Gastrocnemius medialis (tissue), 4 donors: ENCODE data around the gene MPDU1. TPM values are rescaled to one million over a fixed set of nuclear protein-coding genes. Genes with fewer than 3 reads are reported as not detected.
"Not testable (repeated sequence)": the region's sequence is repeated elsewhere in the genome, so short reads cannot be mapped to it uniquely, and the experiment has no call there.

Experiments used
- ATAC-seq, 2 donors: fragments of 150-250 bp; one replicate each; pipeline ENCODE4 v1.9.1; 2016
- DNase-seq, 2 donors: peaks; one replicate each; pipeline ENCODE4 v3.0.0-alpha.2; 2019
- H3K27ac ChIP-seq, 4 donors: fragments of 200-600 bp; sonication (generic); 1 replicate in 1 of 4; 2 replicates in 3 of 4; pipeline ENCODE4 v1.5.1; 2016 to 2018; ENCODE audit warnings: mild to moderate bottlenecking in 2 of 4, moderate library complexity in 1 of 4
- H3K27me3 ChIP-seq, 3 donors: fragments of 200-600 bp; sonication (generic) in 2 of 3; 1 replicate in 1 of 3; 2 replicates in 2 of 3; pipeline versions ENCODE4 v1.5.1 to v1.6.0; 2016 to 2019; ENCODE audit warnings: mild to moderate bottlenecking in 1 of 3, moderate library complexity in 1 of 3
- H3K36me3 ChIP-seq, 2 donors: fragments of 200-600 bp; sonication (generic) in 1 of 2; one replicate each; pipeline ENCODE4 v1.5.1; 2017 to 2018
- H3K4me1 ChIP-seq, 2 donors: fragments of 200-600 bp; sonication (generic) in 1 of 2; one replicate each; pipeline ENCODE4 v1.5.1; 2016 to 2017; ENCODE audit warnings: mild to moderate bottlenecking in 2 of 2
- H3K4me3 ChIP-seq, 4 donors: fragments of 200-600 bp; sonication (generic) in 3 of 4; 1 replicate in 1 of 4; 2 replicates in 3 of 4; pipeline ENCODE4 v1.5.1; 2016 to 2019; ENCODE audit warnings: mild to moderate bottlenecking in 2 of 4
- H3K9me3 ChIP-seq, 3 donors: fragments of 200-600 bp; sonication (generic) in 2 of 3; 1 replicate in 1 of 3; 2 replicates in 2 of 3; pipeline ENCODE4 v1.5.1; 2016 to 2019
- POLR2A ChIP-seq, 2 donors: fragments of 450-650 bp; IDR thresholded peaks; one replicate each; pipeline ENCODE4 v1.6.1; 2017; ENCODE audit warnings: antibody characterized with exemption in 2 of 2, mild to moderate bottlenecking in 2 of 2, moderate library complexity in 2 of 2
- in situ Hi-C, 4 donors: fragments of 200-750 bp; cut with MboI; loops; one replicate each; pipeline versions ENCODE4 v1.15.0 to v1.8.0; 2017; ENCODE audit warnings: low sequenced_read_pairs in 4 of 4
- intact Hi-C: fragments of 100-400 bp; cut with DNase I; formaldehyde crosslinking; loops from one replicate; pipeline ENCODE4 v1.15.1; 2023; ENCODE audit warnings: low total_unique reads
- total RNA-seq, 4 donors: library from RNA; depleted of rRNA; stranded (reverse); fragments of >200 nt; gene quantifications; one replicate each; pipeline versions ENCODE4 v1.1.0 to v1.2.3, GENCODE V29; 2016
- TF ChIP-seq, protein P1 (sequence below), 5 experiments: fragments of 450-650 bp in 3 of 5; fragments of 200-600 bp in 2 of 5; sonication (generic) in 2 of 5; IDR thresholded peaks in 4 of 5; conservative IDR thresholded peaks in 1 of 5; 1 replicate in 4 of 5; 2 replicates in 1 of 5; pipeline ENCODE4 v1.5.1; 2016 to 2019; ENCODE audit warnings: antibody characterized with exemption in 5 of 5, mild to moderate bottlenecking in 3 of 5, moderate library complexity in 3 of 5

Gene MPDU1
- total RNA-seq, 4 donors from 2014 or later, result 55.9 to 157 (median 101) TPM

DNA sequence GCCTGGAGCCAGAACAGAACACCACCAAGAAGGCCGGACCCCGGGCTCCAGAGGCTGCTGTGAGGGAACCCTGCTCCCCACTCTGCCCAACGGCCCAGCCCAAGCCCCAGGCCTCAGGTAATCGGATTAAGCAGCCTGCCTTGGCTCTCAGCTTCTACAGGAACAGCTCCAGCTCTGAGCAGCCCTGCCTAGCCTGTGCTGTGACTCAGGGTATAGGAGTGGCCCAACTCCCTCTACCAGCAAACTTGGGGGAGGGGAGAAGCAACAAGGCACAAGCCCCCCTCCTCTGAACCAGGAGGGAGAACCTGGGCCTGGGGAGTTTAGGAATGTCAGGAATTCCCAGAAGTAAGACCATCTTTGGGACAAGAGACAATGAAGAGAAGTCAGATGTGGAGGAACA is 7.1 kb downstream of the MPDU1 start:
- no peak for TF ChIP-seq POLR2A (IDR thresholded peaks at IDR 0.05)
- TF ChIP-seq, protein P1, sequence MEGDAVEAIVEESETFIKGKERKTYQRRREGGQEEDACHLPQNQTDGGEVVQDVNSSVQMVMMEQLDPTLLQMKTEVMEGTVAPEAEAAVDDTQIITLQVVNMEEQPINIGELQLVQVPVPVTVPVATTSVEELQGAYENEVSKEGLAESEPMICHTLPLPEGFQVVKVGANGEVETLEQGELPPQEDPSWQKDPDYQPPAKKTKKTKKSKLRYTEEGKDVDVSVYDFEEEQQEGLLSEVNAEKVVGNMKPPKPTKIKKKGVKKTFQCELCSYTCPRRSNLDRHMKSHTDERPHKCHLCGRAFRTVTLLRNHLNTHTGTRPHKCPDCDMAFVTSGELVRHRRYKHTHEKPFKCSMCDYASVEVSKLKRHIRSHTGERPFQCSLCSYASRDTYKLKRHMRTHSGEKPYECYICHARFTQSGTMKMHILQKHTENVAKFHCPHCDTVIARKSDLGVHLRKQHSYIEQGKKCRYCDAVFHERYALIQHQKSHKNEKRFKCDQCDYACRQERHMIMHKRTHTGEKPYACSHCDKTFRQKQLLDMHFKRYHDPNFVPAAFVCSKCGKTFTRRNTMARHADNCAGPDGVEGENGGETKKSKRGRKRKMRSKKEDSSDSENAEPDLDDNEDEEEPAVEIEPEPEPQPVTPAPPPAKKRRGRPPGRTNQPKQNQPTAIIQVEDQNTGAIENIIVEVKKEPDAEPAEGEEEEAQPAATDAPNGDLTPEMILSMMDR (IDR thresholded peaks at IDR 0.05 in 4 of 5, conservative IDR thresholded peaks at IDR 0.05 in 1 of 5), result no peak
- intact Hi-C loops (loop anchor here (2.0 kb wide), 1 partner anchor 76 kb away; no protein-coding TSS in a partner anchor), in situ Hi-C loops (no loop called here)
- peak in 1 of 2 donors; percentile 67 for DNase-seq
- no peaks in the 10 kb centered on the region for H3K27me3 ChIP-seq
- H3K4me3 ChIP-seq, result no peak overlapping the region
- ATAC-seq, result peak; percentile 50 to 67
- peaks cover 11 to 24% of the 10 kb centered on the region in 2 donors for H3K4me1 ChIP-seq
- H3K36me3 ChIP-seq, result peaks cover 0 to 71% of the 10 kb centered on the region in 2 donors
- no peaks in the 10 kb centered on the region for H3K9me3 ChIP-seq
- peak overlapping the region; percentile 56 to 81 (median 70) for H3K27ac ChIP-seq

DNA sequence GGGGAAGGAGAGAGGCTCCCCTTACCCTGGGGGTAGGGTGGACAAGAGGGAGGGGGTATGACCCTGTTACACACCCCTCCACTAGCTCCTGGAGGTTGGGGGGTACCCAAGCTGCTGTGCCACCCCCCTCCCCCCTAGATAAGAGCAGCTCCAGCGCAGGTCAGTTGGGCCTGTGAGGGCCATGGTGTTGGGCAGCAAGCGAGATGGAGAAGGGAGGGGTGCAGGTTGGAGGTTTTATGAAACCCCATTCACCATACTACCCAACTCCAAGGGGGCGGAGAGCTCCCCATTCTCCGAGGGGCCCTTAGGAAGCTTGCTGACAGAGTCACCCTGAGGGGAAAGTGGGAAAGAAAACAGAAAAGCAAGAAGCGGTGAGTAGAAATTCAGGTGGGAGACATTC is 7.9 kb downstream of the MPDU1 start:
- Histone ChIP-seq H3K27me3 (no peaks in the 10 kb centered on the region), H3K9me3 (no peaks in the 10 kb centered on the region), H3K4me1 (peaks cover 11 to 24% of the 10 kb centered on the region in 2 donors), H3K4me3 (no peak overlapping the region), H3K36me3 (peaks cover 0 to 77% of the 10 kb centered on the region in 2 donors), H3K27ac (peak overlapping the region in 3 of 4 donors; percentile 64 to 81 (median 76))
- no peak for ATAC-seq
- in situ Hi-C loops (no loop called here), intact Hi-C loops (loop anchor here (2.0 kb wide), 1 partner anchor 77 kb away; no protein-coding TSS in a partner anchor)
- no peak for TF ChIP-seq POLR2A (IDR thresholded peaks at IDR 0.05)
- TF ChIP-seq, protein P1 (IDR thresholded peaks at IDR 0.05 in 4 of 5, conservative IDR thresholded peaks at IDR 0.05 in 1 of 5), result no peak
- DNase-seq, result no peak

DNA sequence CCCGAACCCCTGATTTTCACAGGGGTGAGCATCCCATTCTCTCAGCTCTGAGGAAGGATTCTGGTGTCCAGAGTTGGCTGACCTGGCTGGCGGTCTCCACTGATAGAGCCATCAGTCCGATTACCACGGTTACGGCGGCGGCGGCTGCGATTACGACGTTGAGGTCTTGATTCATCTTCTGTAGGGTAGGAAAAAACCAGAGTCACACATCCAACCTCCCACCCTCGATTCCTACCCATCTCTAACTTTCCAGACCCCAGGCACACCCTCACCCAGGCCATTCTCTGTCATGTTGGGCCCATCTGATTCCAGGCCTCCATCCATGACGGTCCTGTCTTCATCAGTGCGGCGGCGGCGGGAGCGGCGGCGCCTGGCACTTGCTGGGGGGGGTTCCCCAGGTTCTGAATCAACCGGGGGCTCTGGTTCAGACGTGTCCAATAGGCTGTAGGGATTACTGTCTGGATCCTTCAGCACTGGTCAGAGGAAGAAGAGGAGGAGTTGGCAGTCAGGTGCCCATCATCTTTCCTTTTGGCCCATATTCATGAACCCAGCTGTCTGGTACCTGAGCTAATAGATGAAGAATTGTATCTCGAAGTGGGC is 8.9 kb downstream of the MPDU1 start:
- no peak for TF ChIP-seq POLR2A (IDR thresholded peaks at IDR 0.05)
- TF ChIP-seq, protein P1 (IDR thresholded peaks at IDR 0.05 in 4 of 5, conservative IDR thresholded peaks at IDR 0.05 in 1 of 5), result no peak
- Histone ChIP-seq H3K4me3 (no peak overlapping the region), H3K36me3 (peaks cover 0 to 77% of the 10 kb centered on the region in 2 donors), H3K9me3 (no peaks in the 10 kb centered on the region), H3K27me3 (no peaks in the 10 kb centered on the region), H3K4me1 (peaks cover 11 to 24% of the 10 kb centered on the region in 2 donors), H3K27ac (no peak overlapping the region)
- in situ Hi-C loops (no loop called here), intact Hi-C loops (no loop called here)
- ATAC-seq (no peak), DNase-seq (no peak)

DNA sequence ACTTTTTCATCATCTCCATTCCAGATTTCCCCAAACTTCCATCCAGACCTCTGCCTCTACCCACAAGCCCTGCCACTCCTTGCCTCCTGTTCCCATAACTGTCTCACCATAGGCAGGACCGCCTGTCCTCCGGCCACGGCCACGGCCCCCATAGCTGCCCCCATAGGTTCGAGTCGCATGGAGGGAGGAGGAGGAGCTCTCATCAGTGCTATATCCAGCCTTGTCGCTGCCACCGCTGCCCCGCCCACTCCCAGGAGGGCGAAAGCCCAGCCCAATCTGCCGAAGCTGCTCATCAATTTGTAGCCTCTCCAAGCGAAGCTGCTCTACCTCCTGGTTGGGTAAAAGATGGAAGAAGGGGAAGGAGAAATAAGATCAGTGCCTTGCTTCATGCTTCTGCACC is 9.6 kb downstream of the MPDU1 start:
- in situ Hi-C loops, result no loop called here
- Histone ChIP-seq H3K4me3 (no peak overlapping the region), H3K4me1 (peaks cover 11 to 24% of the 10 kb centered on the region in 2 donors), H3K9me3 (no peaks in the 10 kb centered on the region), H3K27ac (no peak overlapping the region), H3K36me3 (peaks cover 0 to 74% of the 10 kb centered on the region in 2 donors), H3K27me3 (no peaks in the 10 kb centered on the region)
- TF ChIP-seq, protein P1 (IDR thresholded peaks at IDR 0.05 in 4 of 5, conservative IDR thresholded peaks at IDR 0.05 in 1 of 5), result no peak
- no peak for TF ChIP-seq POLR2A (IDR thresholded peaks at IDR 0.05)
- no peak for DNase-seq
- intact Hi-C loops, result no loop called here
- ATAC-seq, result no peak

DNA sequence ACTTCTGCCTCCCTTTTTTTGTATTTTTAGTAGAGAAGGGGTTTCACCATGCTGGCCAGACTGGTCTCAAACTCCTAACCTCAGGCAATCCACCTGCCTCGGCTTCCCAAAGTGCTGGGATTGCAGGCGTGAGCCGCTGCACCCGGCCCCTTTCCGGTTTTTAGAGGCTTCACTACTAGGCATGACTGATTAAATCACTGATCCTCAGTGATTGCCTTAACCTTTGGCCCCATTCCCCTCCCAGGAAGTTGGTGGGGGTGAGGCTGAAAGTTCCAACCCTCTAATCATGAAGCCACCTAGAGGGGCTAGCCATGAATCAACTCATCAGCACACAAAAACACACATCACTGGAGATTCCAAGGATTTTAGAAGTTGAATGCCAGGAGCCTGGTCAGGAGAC is 13.9 kb downstream of the MPDU1 start:
- DNase-seq, intact Hi-C loops: not testable (repeated sequence)
- in situ Hi-C loops, result loop anchor here in 1 of 4 donors (5.0 kb wide), 1 partner anchor 95 kb away; no protein-coding TSS in a partner anchor

More for the DNA sequence above, 13.9 kb downstream of the MPDU1 start:
- not testable (repeated sequence) for H3K27me3 ChIP-seq, H3K4me3 ChIP-seq, H3K9me3 ChIP-seq, H3K27ac ChIP-seq, ATAC-seq, H3K4me1 ChIP-seq
- peaks cover 0 to 96% of the 10 kb centered on the region in 2 donors for H3K36me3 ChIP-seq
